GM15510 (cell line): ENCODE results near the gene MAPK8IP1.

ENCODE experiments used
- POLR2A ChIP-seq: IDR thresholded peaks from 3 replicates; pipeline ENCODE4 v1.6.1; 2011; ENCODE audit warnings: borderline replicate concordance; ENCODE audit not compliant: insufficient read length; ENCODE audit errors: extremely low read depth

MAPK8IP1 gene

DNA sequence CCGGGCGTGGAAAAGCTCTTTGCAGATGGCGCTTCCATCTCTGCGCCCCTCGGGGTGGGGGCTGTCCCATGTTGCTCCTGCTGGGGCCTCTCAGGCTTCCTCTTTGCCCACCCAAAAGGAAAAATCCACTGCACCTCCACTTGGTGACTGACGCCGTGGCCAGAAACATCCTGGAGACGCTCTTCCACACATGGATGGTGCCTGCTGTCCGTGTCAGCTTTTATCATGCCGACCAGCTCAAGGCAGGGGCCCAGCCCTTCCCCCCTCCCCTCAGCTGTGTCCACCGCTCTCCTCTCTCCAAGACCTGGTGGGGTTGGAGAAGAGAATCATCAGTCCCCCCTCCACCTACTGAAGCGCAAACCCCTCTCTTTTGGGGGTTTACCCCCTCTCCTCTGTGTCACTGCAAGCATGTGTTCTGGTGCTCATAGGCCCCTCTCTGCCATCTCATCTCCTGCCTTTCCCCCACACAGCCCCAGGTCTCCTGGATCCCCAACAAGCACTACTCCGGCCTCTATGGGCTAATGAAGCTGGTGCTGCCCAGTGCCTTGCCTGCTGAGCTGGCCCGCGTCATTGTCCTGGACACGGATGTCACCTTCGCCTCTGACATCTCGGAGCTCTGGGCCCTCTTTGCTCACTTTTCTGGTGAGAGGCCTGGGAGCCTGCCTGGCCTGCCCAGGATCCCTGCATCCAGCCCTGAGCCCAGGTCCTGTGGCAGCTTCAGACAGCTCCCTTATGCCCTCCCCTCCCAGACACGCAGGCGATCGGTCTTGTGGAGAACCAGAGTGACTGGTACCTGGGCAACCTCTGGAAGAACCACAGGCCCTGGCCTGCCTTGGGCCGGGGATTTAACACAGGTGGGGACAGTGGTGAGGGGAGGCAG lies 38.8 kb downstream of the MAPK8IP1 start:
- no peak for TF ChIP-seq POLR2A

DNA sequence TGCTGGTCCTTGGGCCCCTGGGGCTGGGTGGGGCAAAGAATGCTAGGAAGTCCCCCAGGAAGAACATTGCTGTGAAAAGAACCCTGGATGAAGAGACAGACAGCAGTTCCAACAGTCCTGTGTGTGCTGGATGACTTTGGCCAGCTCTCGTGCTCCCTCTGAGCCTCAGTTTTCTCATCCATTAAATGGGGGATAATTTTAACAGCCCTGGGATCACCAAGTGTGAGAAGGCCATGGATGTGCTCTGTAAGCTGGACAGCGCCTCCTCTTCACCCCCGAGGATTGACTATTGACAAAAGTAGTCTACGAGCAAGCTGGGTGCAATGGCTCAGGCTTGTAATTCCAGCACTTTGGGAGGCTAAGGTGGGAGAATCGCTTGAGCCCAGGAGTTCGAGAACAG lies 39.5 kb downstream of the MAPK8IP1 start:
- TF ChIP-seq POLR2A = no peak

DNA sequence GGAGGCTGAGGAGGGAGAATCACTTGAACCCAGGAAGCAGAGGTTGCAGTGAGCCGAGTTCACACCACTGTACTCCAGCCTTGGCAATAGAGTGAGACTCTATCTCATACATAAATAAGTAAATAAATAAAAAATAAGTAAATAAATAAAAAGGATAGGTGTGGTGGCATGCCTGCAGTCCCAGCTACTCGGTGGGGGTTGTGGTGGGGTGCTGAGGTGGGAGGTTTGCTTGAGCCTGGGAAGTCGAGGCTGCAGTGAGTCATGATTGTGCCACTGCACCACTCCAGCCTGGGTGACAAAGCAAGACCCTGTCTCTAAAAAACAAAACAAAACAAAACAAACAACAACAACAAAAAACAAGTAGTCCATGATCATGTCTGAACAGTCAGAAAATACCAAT lies 40.1 kb downstream of the MAPK8IP1 start:
- TF ChIP-seq POLR2A = no peak

DNA sequence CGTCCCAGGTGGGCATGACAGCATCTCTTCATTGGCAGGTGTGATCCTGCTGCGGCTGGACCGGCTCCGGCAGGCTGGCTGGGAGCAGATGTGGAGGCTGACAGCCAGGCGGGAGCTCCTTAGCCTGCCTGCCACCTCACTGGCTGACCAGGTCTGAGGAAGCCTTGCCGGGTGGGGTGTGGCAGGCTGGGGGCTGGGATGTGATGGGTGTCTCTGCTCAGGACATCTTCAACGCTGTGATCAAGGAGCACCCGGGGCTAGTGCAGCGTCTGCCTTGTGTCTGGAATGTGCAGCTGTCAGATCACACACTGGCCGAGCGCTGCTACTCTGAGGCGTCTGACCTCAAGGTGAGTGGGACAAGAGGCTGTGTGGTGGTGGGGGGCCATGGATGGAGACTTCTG lies 40.5 kb downstream of the MAPK8IP1 start:
- no peak for TF ChIP-seq POLR2A

DNA sequence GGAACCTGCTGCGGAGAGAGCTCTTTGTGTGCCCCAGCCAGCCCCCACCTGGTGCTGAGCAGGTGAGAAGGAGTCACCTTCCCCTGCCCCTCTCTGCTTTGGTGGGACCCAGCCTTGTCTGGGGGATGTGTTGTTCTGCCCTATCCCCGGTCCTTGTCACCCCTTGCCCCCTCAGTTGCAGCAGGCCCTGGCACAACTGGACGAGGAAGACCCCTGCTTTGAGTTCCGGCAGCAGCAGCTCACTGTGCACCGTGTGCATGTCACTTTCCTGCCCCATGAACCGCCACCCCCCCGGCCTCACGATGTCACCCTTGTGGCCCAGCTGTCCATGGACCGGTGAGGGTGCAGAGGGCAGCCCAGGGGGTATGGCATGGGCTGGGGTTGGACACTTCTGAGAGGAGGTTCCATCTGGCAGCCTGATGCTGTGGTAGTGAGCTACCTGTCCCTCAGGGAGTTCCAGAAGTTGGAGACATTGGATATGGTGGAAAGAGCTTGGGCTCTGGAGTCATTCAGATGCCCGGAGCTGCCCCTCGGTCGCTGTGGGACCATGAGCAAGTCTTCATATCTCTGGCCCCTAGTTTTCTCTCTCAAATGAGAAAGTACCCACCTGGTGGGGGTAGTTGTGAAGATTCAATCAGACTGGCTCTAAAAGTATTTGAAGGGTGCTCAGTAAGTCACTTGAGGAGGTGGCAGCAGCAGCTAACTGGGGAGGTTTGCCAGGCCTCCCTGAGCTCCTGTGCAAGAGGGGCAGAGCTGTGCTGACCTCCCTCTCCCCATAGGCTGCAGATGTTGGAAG lies 41.3 kb downstream of the MAPK8IP1 start:
- TF ChIP-seq POLR2A = no peak

DNA sequence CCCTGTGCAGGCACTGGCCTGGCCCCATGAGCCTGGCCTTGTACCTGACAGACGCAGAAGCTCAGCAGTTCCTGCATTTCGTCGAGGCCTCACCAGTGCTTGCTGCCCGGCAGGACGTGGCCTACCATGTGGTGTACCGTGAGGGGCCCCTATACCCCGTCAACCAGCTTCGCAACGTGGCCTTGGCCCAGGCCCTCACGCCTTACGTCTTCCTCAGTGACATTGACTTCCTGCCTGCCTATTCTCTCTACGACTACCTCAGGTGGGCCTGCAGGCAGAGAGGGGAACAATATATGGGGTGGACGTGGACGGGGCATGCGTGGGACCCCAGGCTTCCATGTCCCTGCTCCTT lies 41.9 kb downstream of the MAPK8IP1 start:
- no peak for TF ChIP-seq POLR2A

DNA sequence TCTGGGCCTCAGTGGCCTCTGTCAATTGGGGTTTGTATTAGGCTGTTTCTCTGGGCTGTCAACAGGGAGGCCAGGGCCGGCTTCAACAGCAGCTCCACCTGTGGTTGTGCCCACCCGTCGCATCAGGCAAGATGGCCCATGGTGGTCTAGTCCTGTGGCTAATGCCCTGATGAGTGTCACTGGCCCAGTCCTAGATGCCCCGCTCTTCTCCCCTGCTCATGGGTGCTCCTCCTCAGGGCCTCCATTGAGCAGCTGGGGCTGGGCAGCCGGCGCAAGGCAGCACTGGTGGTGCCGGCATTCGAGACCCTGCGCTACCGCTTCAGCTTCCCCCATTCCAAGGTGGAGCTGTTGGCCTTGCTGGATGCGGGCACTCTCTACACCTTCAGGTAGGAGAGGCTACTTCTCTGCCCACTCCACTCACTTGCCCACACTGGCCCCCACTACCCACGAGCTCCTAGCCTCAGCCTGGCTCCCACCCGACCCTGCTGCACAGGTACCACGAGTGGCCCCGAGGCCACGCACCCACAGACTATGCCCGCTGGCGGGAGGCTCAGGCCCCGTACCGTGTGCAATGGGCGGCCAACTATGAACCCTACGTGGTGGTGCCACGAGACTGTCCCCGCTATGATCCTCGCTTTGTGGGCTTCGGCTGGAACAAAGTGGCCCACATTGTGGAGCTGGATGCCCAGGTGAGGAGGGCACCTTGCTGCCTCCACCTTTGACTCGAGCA lies 42.4 kb downstream of the MAPK8IP1 start:
- TF ChIP-seq POLR2A = no peak

DNA sequence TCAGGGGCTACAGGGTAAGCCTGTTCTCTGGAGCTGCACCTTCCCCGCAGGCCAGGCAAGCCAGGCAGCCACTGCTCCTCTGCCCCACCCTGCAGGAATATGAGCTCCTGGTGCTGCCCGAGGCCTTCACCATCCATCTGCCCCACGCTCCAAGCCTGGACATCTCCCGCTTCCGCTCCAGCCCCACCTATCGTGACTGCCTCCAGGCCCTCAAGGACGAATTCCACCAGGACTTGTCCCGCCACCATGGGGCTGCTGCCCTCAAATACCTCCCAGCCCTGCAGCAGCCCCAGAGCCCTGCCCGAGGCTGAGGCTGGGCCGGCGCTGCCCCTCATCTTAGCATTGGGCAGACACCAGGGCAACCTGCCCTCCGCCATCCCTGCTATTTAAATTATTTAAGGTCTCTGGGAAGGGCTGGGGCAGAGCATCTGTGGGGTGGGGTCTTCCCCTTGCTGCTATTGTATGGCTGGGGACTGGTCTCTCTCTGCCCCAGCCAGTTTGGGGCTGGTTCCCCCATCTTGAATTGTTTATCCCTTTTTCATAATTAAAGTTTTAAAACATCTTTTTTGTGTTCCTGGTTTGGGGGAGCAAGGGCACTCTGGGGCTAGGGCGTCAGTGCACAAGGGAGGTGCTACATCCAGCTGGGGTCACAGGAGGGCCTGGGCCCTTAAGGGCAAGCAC lies 43.2 kb downstream of the MAPK8IP1 start:
- no peak for TF ChIP-seq POLR2A

DNA sequence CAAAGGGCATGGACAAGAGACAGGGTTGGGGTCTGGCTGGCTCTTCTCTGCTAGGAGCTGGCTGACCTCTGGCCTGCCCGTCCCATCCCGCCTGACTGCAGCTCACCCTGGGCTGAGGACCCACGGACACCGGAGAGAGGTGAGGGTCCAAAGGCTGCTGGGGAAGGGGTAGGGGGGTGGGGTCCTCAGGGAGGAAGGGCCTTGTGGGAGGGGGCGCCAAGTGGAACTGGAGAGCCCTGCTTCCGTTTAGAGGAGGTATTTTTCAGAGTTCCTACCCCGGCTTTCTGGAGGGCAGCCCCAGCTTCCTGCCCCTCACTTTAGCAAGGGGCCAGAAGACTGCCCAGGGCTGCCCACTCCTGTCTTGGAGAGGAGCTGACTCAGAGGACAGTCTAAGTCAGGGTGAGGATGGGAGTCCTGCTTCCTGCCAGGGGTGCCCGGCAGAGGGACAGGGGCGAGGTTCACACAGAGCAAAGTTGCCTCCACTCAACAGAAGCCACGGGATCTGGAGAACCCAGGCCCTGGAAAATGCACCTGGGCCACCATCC lies 44.1 kb downstream of the MAPK8IP1 start:
- no peak for TF ChIP-seq POLR2A

DNA sequence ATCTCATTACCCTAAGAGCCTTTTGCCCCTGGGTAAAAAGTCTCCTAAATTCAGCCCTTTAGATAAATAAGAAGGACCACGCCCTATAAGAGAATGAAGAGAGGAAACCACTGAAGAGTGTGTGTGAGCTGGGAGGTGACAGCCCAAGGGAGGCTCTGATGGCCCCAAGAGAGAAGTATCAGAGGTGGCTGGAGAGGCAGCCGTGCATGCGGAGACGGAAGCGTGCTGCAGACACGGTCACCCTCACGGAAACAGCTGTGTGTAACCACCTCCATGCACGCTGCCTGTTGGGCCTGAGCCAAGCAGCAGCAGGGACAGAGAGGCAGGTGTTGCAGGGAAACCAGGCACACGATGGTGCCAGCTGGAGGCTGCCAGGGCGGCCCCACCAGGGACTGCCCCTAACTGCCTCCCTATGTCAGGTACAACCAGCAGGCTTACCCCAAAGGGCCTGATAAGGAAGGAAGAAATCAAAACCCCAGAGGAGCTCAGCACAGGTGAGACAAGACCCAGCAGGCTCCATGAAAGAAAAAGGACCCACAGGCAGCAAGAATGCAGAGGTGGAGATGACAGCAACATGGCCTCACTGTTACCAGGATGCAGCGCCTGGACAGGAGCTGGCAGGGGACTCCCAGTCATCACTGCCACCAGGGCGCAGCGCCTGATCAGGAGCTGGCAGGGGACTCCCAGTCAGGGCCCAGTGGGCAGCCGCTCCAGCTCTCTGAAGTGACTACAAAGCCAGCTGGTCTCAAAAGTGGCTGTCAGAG lies 44.8 kb downstream of the MAPK8IP1 start:
- no peak for TF ChIP-seq POLR2A

DNA sequence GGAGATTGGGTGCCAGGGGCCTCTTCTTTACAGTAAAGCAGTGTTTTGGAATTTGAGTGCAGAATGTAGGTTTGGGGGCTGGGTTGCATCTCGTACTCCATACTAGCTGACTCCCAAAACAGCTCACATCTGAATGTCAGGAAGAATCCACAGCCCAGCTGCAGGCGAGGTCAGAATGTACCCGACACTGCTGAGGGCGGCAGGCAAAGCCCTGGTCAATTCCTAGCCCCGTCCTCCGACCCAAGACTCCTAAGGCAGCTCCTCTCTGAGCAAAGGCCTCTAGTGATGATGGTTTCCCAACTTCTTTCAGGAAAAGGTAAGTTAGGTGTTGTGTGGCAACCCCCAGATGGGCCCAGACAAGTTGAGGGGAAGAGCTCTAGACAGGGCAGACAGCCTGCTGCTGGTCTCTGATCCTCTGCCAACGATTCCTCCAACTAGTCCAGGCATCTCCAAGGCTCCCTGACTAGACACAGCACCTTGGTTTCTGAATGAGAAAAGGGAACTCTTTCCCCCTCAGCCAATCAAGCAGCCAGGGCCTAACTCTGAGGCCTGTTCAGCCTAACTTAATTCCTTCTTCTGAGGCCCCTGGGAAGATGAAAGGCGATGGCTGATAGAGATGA lies 45.6 kb downstream of the MAPK8IP1 start:
- TF ChIP-seq POLR2A = no peak

DNA sequence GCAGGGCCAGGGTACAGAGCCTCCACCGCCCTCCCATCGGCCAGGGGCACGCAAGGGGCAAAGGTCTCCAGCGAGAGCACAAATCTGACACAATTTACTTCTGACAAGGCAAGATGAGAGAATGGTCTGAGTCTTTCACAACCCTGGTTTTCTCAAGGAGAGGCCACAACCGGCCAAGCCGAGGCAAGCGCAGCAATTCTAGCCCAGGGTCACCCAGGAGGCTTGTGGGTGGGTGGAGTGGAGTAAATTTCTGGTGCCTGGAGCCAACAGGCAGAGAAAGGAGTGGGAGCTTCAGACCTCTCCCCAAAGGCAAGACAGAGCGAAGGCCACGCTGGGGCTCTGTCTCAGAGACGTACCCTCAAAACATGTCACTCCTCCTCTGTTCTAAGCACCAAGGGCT lies 46.3 kb downstream of the MAPK8IP1 start:
- no peak for TF ChIP-seq POLR2A

DNA sequence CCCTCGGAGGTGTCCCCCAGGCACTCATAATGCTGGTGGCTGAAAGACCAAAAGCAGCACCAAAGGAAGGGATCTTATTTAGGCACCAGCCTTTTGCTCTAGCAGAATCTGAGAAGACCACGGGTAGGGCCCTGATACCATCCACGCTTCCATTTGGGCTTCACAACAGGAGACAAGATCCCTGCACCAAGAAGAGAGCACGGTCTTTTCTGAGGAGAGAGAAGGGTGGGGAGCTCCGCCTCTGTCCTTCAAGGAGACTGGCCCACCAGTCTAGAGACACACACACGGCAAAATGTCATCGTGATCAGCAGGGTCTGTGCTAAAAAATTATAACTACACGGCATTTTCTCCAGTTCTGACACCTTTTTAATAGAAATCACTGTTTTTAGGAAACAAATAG lies 46.8 kb downstream of the MAPK8IP1 start:
- TF ChIP-seq POLR2A = no peak
